Effector memory CD8-positive, alpha-beta T cell (primary cell): ENCODE data around the gene AUH.

Experiments
- ATAC-seq: fragments of 150-1000 bp; cut with Tn5 transposase; replicated peaks from 2 replicates; pipeline ENCODE4 v1.10.0; 2021; ENCODE audit warnings: mild to moderate bottlenecking, moderate library complexity
- DNase-seq, 3 experiments: peaks; one replicate each; pipeline ENCODE4 v3.0.0; 2021
- H3K27ac Mint-ChIP-seq, 2 donors: one replicate each; pipeline ENCODE4 v1.8.0; 2022; ENCODE audit warnings: mild to moderate bottlenecking in 2 of 2, mixed read lengths in 2 of 2, moderate library complexity in 2 of 2
- H3K27me3 Mint-ChIP-seq, 2 donors: one replicate each; pipeline ENCODE4 v1.8.0; 2022; ENCODE audit warnings: mixed read lengths in 2 of 2
- H3K36me3 Mint-ChIP-seq: one replicate; pipeline ENCODE4 v1.8.0; 2022; ENCODE audit warnings: mild to moderate bottlenecking, moderate library complexity, mixed read lengths; ENCODE audit not compliant: insufficient read depth
- H3K4me1 Mint-ChIP-seq, 2 donors: one replicate each; pipeline ENCODE4 v1.8.0; 2022; ENCODE audit warnings: low read depth in 2 of 2, mixed read lengths in 2 of 2
- H3K4me3 Mint-ChIP-seq, 2 donors: one replicate each; pipeline ENCODE4 v1.8.0; 2022; ENCODE audit warnings: mild to moderate bottlenecking in 2 of 2, mixed read lengths in 2 of 2, moderate library complexity in 2 of 2
- H3K9me3 Mint-ChIP-seq, 2 donors: one replicate each; pipeline ENCODE4 v1.8.0; 2022; ENCODE audit warnings: mixed read lengths in 2 of 2

Gene AUH

DNA sequence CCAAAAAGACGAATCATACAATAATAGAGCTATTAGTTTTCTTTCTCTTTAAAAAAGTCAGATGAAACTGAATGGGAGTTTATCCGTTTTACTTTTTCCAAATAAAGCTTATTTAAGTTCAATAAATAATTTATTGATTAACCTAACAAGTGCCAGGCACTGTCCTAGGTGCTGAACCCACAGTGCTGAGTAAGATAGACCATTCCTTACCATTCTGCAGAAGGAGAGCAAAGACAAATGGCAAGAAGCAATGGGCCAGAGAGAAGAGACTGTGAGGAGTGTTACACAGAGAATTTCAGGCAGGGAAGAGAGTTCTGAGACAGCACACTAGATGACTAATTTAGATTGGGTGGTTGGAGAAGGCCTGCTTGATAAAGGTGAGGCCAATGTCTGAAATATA, 127.2 kb downstream of the AUH start:
- no peak for ATAC-seq
- DNase-seq, result no peak
- Mint-ChIP-seq H3K4me3 (no peak overlapping the region), H3K27ac (no peak overlapping the region), H3K4me1 (no peaks in the 10 kb centered on the region), H3K27me3 (no peaks in the 10 kb centered on the region), H3K36me3 (no peaks in the 10 kb centered on the region), H3K9me3 (no peaks in the 10 kb centered on the region)

- Mint-ChIP-seq H3K27me3 (no peaks in the 10 kb centered on the region), H3K36me3 (no peaks in the 10 kb centered on the region), H3K4me3 (no peak overlapping the region), H3K9me3 (no peaks in the 10 kb centered on the region), H3K27ac (no peak overlapping the region), H3K4me1 (peaks cover 0 to 3% of the 10 kb centered on the region in 2 donors)
- DNase-seq, result no peak
- ATAC-seq, result no peak
Measured at GRCh38 chr9:91231619-91232018, 130.1 kb downstream of the AUH start.

- H3K4me3 Mint-ChIP-seq, result no peak overlapping the region
- H3K27ac Mint-ChIP-seq, result no peak overlapping the region
- no peaks in the 10 kb centered on the region for H3K27me3 Mint-ChIP-seq
- DNase-seq (no peak), ATAC-seq (no peak)
- H3K36me3 Mint-ChIP-seq, result no peaks in the 10 kb centered on the region
- H3K4me1 Mint-ChIP-seq, result peaks cover 0 to 4% of the 10 kb centered on the region in 2 donors
- no peaks in the 10 kb centered on the region for H3K9me3 Mint-ChIP-seq
Measured at GRCh38 chr9:91223000-91223399, 138.7 kb downstream of the AUH start.

DNA sequence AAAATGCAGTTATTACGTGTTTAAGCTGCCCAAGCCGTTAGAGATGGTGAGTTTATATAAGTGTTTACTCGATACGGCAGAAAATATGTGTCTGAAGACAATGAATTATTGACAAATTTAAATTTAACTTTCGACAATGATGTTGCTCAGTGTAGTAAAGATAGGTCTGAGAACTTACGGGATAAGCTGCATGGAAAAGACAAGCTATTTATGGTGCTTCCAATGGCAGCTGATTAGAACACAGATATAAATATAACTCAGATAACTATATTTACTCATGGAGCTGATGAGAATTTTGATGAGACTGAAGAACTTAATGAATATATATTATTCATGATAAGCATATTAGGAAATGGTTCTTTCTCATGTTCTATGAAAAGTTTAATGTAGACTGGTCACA, 139.3 kb downstream of the AUH start:
- no peak overlapping the region for H3K4me3 Mint-ChIP-seq
- no peaks in the 10 kb centered on the region for H3K36me3 Mint-ChIP-seq
- H3K9me3 Mint-ChIP-seq, result no peaks in the 10 kb centered on the region
- no peak for ATAC-seq
- peaks cover 0 to 4% of the 10 kb centered on the region in 2 donors for H3K4me1 Mint-ChIP-seq
- DNase-seq, result no peak
- H3K27me3 Mint-ChIP-seq, result no peaks in the 10 kb centered on the region
- no peak overlapping the region for H3K27ac Mint-ChIP-seq

GRCh38 chr9:91221332-91221731, 140.4 kb downstream of the AUH start:
- H3K4me3 Mint-ChIP-seq, result no peak overlapping the region
- H3K4me1 Mint-ChIP-seq, result peaks cover 0 to 4% of the 10 kb centered on the region in 2 donors
- H3K27ac Mint-ChIP-seq, result no peak overlapping the region
- DNase-seq (no peak), ATAC-seq (no peak)
- H3K9me3 Mint-ChIP-seq, result no peaks in the 10 kb centered on the region
- H3K36me3 Mint-ChIP-seq, result no peaks in the 10 kb centered on the region
- no peaks in the 10 kb centered on the region for H3K27me3 Mint-ChIP-seq

- Mint-ChIP-seq H3K9me3 (no peaks in the 10 kb centered on the region), H3K36me3 (no peaks in the 10 kb centered on the region), H3K27ac (no peak overlapping the region), H3K27me3 (no peaks in the 10 kb centered on the region), H3K4me1 (peaks cover 0 to 4% of the 10 kb centered on the region in 2 donors), H3K4me3 (no peak overlapping the region)
- no peak for ATAC-seq
- DNase-seq, result no peak
Measured at GRCh38 chr9:91220491-91221135, 141.1 kb downstream of the AUH start.

- no peak overlapping the region for H3K4me3 Mint-ChIP-seq
- H3K36me3 Mint-ChIP-seq, result no peaks in the 10 kb centered on the region
- H3K27ac Mint-ChIP-seq, result no peak overlapping the region
- peaks cover 0 to 3% of the 10 kb centered on the region in 2 donors for H3K4me1 Mint-ChIP-seq
- no peaks in the 10 kb centered on the region for H3K9me3 Mint-ChIP-seq
- no peak for ATAC-seq
- H3K27me3 Mint-ChIP-seq, result no peaks in the 10 kb centered on the region
- DNase-seq, result no peak
Measured at GRCh38 chr9:91220021-91220420, 141.7 kb downstream of the AUH start.

GRCh38 chr9:91219557-91219956, 142.2 kb downstream of the AUH start:
- Mint-ChIP-seq H3K27me3 (no peaks in the 10 kb centered on the region), H3K27ac (peak overlapping the region in 1 of 2 donors; percentile 31), H3K4me1 (peaks cover 0 to 2% of the 10 kb centered on the region in 2 donors), H3K9me3 (no peaks in the 10 kb centered on the region), H3K36me3 (no peaks in the 10 kb centered on the region), H3K4me3 (no peak overlapping the region)
- DNase-seq (no peak), ATAC-seq (no peak)

GRCh38 chr9:91217388-91217787, 144.3 kb downstream of the AUH start:
- Mint-ChIP-seq H3K27me3 (no peaks in the 10 kb centered on the region), H3K9me3 (no peaks in the 10 kb centered on the region), H3K4me3 (no peak overlapping the region), H3K27ac (no peak overlapping the region), H3K36me3 (no peaks in the 10 kb centered on the region), H3K4me1 (peaks cover 4 to 7% of the 10 kb centered on the region in 2 donors)
- ATAC-seq (no peak), DNase-seq (no peak)

GRCh38 chr9:91214867-91215266, 146.9 kb downstream of the AUH start:
- DNase-seq (no peak), ATAC-seq (no peak)
- peaks cover 11 to 18% of the 10 kb centered on the region in 2 donors for H3K4me1 Mint-ChIP-seq
- H3K9me3 Mint-ChIP-seq, result no peaks in the 10 kb centered on the region
- no peak overlapping the region for H3K27ac Mint-ChIP-seq
- no peaks in the 10 kb centered on the region for H3K27me3 Mint-ChIP-seq
- H3K4me3 Mint-ChIP-seq, result no peak overlapping the region
- peaks cover 5% of the 10 kb centered on the region for H3K36me3 Mint-ChIP-seq

DNA sequence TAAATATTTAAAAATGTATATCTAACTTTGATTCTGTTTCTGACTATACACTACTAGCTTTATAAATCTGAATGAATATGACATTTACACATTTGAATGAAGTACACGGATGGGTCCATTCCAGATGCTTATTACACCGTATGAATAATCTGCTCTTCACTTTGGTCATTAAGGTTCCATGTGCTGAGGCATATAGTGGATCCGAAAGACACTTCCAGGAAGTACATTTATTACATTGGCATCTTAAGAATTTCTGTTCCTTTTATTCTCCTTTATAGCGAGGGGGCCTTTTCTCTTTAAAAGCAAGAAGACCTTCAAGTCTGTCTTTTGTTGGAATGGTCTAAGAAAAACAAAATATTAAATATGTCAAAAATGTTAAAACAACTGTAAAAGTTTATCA, 147.6 kb downstream of the AUH start:
- Mint-ChIP-seq H3K27me3 (no peaks in the 10 kb centered on the region), H3K4me3 (no peak overlapping the region), H3K4me1 (peaks cover 13 to 18% of the 10 kb centered on the region in 2 donors), H3K9me3 (no peaks in the 10 kb centered on the region), H3K27ac (no peak overlapping the region), H3K36me3 (peaks cover 7% of the 10 kb centered on the region)
- ATAC-seq, result no peak
- no peak for DNase-seq

DNA sequence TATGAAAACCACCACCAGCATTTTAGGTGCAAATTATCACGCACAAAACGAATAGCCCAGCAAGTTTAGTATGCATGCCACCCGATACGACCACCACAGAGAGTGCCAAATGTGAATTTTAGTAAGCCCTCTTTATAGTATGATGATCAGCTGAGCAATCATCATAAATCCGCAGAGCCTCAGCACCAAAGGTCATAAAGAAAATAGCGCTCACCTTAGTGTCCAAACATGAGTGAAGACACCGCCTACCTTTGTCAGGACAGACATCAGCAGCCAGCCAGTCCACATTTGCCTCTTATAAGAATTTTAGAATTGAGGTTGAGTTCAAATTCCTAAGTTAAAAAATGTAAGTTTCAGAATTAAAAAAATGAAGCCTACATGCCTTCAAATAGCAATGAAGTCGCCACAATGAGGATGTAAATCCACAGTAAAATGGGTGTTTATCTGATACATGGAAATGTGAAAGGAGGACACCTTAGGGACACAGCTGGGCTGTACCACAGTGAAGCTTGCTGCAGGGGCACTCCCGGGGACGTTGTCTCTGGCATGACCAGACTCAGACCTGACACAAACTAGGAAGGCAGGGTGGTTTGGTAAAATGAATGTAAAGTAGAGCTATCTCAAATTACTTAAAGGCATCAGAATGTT, 149.0 kb downstream of the AUH start:
- peaks cover 23 to 28% of the 10 kb centered on the region in 2 donors for H3K4me1 Mint-ChIP-seq
- H3K36me3 Mint-ChIP-seq, result peaks cover 7% of the 10 kb centered on the region
- DNase-seq, result no peak
- peak overlapping the region; percentile 69 to 83 for H3K4me3 Mint-ChIP-seq
- no peaks in the 10 kb centered on the region for H3K27me3 Mint-ChIP-seq
- peak overlapping the region; percentile 91 to 92 for H3K27ac Mint-ChIP-seq
- no peak for ATAC-seq
- no peaks in the 10 kb centered on the region for H3K9me3 Mint-ChIP-seq

GRCh38 chr9:91211919-91212318, 149.8 kb downstream of the AUH start:
- peak overlapping the region; percentile 69 to 83 for H3K4me3 Mint-ChIP-seq
- ATAC-seq, result peak; percentile 76
- H3K27ac Mint-ChIP-seq, result peak overlapping the region; percentile 91 to 92
- H3K9me3 Mint-ChIP-seq, result no peaks in the 10 kb centered on the region
- H3K36me3 Mint-ChIP-seq, result peaks cover 7% of the 10 kb centered on the region
- no peaks in the 10 kb centered on the region for H3K27me3 Mint-ChIP-seq
- peaks cover 27 to 34% of the 10 kb centered on the region in 2 donors for H3K4me1 Mint-ChIP-seq
- DNase-seq, result peak in 1 of 3 experiments; percentile 14

DNA sequence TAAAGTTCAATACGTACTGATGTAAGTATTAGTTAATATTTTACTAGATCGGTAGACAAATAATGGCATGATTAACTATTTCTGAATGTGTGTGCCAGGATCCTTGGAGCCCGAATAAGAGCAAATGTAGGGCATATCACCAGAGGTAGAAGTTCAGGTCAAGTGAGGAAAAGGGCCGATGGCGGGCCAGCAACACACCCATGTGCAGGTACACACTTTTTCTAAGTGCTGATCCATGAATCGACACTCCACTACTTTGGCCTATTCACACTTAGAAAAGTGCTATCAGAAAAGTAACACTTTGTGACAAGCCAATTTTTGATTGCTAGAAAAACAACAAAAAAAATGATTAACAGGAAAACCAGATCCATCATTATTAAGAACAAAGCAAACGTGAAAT, 150.3 kb downstream of the AUH start:
- Mint-ChIP-seq H3K27ac (peak overlapping the region; percentile 91 to 92), H3K36me3 (peaks cover 7% of the 10 kb centered on the region), H3K4me3 (peak overlapping the region; percentile 69 to 83), H3K4me1 (peaks cover 27 to 34% of the 10 kb centered on the region in 2 donors), H3K9me3 (no peaks in the 10 kb centered on the region), H3K27me3 (no peaks in the 10 kb centered on the region)
- peak; percentile 59 for ATAC-seq
- peak; percentile 21 to 30 (median 24) for DNase-seq
